SK-N-SH treated with all-trans-retinoic acid at 6 μM for 48 hours (cell line): ENCODE data around the gene FSIP1.

Experiments used
- ARNTL ChIP-seq: fragments of 450-650 bp; formaldehyde crosslinking; IDR thresholded peaks from 2 replicates; pipeline ENCODE4 v1.5.0; 2020; ENCODE audit warnings: low read depth, mild to moderate bottlenecking, moderate library complexity, borderline replicate concordance
- GLIS3 ChIP-seq: fragments of 250-450 bp; sonication (Bioruptor Pico); IDR thresholded peaks from 2 replicates; pipeline ENCODE4 v1.5.0; 2020; ENCODE audit warnings: mild to moderate bottlenecking, moderate library complexity
- ISL1 ChIP-seq: fragments of 250-450 bp; sonication (Bioruptor Pico); IDR thresholded peaks from 2 replicates; pipeline ENCODE4 v2.1.2; 2022; ENCODE audit warnings: mild to moderate bottlenecking, moderate library complexity
- ZFP3 ChIP-seq: fragments of 250-450 bp; sonication (Bioruptor Pico); IDR thresholded peaks from 2 replicates; pipeline ENCODE4 v1.5.0; 2020; ENCODE audit warnings: mild to moderate bottlenecking, moderate library complexity
- ZFP30 ChIP-seq: fragments of 450-650 bp; formaldehyde crosslinking; IDR thresholded peaks from 2 replicates; pipeline ENCODE4 v1.5.0; 2022; ENCODE audit warnings: mild to moderate bottlenecking, moderate library complexity
- ZNF565 ChIP-seq: fragments of 450-650 bp; formaldehyde crosslinking; conservative IDR thresholded peaks from 2 replicates; pipeline ENCODE4 v1.5.0; 2020; ENCODE audit warnings: low read depth, mild to moderate bottlenecking, moderate library complexity
- ZNF70 ChIP-seq: fragments of 450-650 bp; formaldehyde crosslinking; IDR thresholded peaks from 2 replicates; pipeline ENCODE4 v1.5.0; 2020; ENCODE audit warnings: mild to moderate bottlenecking, moderate library complexity
- TF ChIP-seq, protein P1 (sequence below): fragments of 250-450 bp; sonication (Bioruptor Pico); IDR thresholded peaks from 2 replicates; pipeline ENCODE4 v1.5.1; 2020; ENCODE audit warnings: low read depth, mild to moderate bottlenecking, moderate library complexity
- TF ChIP-seq, protein P2 (sequence below): fragments of 250-450 bp; sonication (Bioruptor Pico); IDR thresholded peaks from 2 replicates; pipeline ENCODE4 v1.5.1; 2021; ENCODE audit warnings: mild to moderate bottlenecking, moderate library complexity
- TF ChIP-seq, protein P3 (sequence below): fragments of 250-450 bp; sonication (Bioruptor Pico); IDR thresholded peaks from 2 replicates; pipeline ENCODE4 v1.5.0; 2020; ENCODE audit warnings: mild to moderate bottlenecking, moderate library complexity
- TF ChIP-seq, protein P4 (sequence below): fragments of 250-450 bp; sonication (Bioruptor Pico); IDR thresholded peaks from 2 replicates; pipeline ENCODE4 v1.8.0; 2020; ENCODE audit warnings: mild to moderate bottlenecking, moderate library complexity, borderline replicate concordance

DNA sequence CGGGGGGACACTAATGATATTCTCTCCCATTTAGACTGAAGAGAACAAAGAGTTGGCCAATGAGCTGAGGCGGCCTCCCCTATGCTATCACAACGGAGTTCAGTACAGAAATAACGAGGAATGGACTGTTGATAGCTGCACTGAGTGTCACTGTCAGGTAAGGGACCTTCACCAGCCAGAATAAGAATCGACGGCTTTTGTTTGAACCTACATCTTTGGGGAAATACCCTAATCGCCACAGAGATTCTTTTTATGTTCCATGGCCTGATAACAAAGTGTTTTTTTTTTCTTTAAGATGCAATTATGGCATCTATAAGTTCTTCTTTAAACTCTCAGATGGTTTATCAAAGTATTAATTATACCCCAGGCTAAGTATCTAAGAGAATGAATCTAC lies 198.4 kb downstream of the FSIP1 start:
- TF ChIP-seq GLIS3 (CRISPR knock-in tag) (no peak), ISL1 (CRISPR knock-in tag) (no peak), ZFP30 (CRISPR knock-in tag) (no peak), ZFP3 (CRISPR knock-in tag) (no peak), ZNF565 (CRISPR knock-in tag) (no peak), ZNF70 (CRISPR knock-in tag) (no peak), ARNTL (no peak)
- TF ChIP-seq, protein P1, sequence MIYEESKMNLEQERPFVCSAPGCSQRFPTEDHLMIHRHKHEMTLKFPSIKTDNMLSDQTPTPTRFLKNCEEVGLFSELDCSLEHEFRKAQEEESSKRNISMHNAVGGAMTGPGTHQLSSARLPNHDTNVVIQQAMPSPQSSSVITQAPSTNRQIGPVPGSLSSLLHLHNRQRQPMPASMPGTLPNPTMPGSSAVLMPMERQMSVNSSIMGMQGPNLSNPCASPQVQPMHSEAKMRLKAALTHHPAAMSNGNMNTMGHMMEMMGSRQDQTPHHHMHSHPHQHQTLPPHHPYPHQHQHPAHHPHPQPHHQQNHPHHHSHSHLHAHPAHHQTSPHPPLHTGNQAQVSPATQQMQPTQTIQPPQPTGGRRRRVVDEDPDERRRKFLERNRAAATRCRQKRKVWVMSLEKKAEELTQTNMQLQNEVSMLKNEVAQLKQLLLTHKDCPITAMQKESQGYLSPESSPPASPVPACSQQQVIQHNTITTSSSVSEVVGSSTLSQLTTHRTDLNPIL, result no peak
- TF ChIP-seq, protein P2, sequence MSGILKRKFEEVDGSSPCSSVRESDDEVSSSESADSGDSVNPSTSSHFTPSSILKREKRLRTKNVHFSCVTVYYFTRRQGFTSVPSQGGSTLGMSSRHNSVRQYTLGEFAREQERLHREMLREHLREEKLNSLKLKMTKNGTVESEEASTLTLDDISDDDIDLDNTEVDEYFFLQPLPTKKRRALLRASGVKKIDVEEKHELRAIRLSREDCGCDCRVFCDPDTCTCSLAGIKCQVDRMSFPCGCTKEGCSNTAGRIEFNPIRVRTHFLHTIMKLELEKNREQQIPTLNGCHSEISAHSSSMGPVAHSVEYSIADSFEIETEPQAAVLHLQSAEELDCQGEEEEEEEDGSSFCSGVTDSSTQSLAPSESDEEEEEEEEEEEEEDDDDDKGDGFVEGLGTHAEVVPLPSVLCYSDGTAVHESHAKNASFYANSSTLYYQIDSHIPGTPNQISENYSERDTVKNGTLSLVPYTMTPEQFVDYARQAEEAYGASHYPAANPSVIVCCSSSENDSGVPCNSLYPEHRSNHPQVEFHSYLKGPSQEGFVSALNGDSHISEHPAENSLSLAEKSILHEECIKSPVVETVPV (CRISPR knock-in tag), result no peak
- TF ChIP-seq, protein P3, sequence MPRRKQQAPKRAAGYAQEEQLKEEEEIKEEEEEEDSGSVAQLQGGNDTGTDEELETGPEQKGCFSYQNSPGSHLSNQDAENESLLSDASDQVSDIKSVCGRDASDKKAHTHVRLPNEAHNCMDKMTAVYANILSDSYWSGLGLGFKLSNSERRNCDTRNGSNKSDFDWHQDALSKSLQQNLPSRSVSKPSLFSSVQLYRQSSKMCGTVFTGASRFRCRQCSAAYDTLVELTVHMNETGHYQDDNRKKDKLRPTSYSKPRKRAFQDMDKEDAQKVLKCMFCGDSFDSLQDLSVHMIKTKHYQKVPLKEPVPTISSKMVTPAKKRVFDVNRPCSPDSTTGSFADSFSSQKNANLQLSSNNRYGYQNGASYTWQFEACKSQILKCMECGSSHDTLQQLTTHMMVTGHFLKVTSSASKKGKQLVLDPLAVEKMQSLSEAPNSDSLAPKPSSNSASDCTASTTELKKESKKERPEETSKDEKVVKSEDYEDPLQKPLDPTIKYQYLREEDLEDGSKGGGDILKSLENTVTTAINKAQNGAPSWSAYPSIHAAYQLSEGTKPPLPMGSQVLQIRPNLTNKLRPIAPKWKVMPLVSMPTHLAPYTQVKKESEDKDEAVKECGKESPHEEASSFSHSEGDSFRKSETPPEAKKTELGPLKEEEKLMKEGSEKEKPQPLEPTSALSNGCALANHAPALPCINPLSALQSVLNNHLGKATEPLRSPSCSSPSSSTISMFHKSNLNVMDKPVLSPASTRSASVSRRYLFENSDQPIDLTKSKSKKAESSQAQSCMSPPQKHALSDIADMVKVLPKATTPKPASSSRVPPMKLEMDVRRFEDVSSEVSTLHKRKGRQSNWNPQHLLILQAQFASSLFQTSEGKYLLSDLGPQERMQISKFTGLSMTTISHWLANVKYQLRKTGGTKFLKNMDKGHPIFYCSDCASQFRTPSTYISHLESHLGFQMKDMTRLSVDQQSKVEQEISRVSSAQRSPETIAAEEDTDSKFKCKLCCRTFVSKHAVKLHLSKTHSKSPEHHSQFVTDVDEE (CRISPR knock-in tag), result no peak
- TF ChIP-seq, protein P4, sequence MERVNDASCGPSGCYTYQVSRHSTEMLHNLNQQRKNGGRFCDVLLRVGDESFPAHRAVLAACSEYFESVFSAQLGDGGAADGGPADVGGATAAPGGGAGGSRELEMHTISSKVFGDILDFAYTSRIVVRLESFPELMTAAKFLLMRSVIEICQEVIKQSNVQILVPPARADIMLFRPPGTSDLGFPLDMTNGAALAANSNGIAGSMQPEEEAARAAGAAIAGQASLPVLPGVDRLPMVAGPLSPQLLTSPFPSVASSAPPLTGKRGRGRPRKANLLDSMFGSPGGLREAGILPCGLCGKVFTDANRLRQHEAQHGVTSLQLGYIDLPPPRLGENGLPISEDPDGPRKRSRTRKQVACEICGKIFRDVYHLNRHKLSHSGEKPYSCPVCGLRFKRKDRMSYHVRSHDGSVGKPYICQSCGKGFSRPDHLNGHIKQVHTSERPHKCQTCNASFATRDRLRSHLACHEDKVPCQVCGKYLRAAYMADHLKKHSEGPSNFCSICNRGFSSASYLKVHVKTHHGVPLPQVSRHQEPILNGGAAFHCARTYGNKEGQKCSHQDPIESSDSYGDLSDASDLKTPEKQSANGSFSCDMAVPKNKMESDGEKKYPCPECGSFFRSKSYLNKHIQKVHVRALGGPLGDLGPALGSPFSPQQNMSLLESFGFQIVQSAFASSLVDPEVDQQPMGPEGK (CRISPR knock-in tag), result no peak
